ENCODE results near the gene OST4. TPM values are rescaled to one million over a fixed set of nuclear protein-coding genes. Genes with fewer than 3 reads are reported as not detected.

OST4 gene
- total and polyA plus RNA-seq, 10 of the 15 experiments (the other 5 are each of a cell fraction or from before 2014, with no cell fraction given) = 270 to 1,543 (median 523) TPM

DNA sequence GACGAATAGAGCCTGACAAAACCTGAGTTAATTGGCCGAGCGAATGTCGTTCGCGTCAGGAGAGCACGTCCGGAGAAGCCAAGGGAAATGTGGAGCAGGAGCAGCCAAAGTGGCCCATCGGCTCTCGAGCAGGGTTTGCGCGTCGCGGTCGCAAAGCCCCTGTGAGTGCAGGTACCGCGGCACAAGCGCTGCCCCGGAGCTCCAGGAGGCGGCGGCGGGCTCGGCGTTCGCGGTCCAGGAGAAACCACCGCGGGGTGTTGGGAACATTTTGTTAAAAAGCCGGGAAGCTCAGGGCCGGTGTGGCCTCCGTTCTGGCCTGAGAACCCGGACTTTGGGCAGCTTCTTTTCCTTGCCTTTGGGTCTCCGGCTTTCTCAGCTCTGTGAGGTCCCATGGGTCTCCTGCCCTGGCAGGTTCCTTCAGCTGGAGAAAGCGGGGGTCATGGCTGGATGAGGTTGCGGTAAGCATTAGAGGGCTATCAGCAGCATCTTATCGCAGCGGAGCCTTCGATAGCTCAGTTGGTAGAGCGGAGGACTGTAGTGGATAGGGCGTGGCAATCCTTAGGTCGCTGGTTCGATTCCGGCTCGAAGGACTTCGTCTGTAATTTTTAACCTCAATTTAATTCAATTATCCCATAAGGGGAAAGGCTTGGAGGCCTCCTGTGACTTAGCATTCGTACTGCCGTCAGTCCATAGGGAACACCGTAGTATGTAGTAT, 21.0 kb downstream of the OST4 start (continued):
- TF ChIP-seq NFYA (IDR thresholded peaks at IDR 0.05; ENCODE audit: borderline replicate concordance, low read depth, low read length) = no peak
- TF ChIP-seq, protein P1, sequence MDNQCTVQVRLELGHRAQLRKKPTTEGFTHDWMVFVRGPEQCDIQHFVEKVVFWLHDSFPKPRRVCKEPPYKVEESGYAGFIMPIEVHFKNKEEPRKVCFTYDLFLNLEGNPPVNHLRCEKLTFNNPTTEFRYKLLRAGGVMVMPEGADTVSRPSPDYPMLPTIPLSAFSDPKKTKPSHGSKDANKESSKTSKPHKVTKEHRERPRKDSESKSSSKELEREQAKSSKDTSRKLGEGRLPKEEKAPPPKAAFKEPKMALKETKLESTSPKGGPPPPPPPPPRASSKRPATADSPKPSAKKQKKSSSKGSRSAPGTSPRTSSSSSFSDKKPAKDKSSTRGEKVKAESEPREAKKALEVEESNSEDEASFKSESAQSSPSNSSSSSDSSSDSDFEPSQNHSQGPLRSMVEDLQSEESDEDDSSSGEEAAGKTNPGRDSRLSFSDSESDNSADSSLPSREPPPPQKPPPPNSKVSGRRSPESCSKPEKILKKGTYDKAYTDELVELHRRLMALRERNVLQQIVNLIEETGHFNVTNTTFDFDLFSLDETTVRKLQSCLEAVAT (IDR thresholded peaks at IDR 0.05) = no peak; the same call in 1 of the 2 replicates
- no peak for TF ChIP-seq NR2C1 (IDR thresholded peaks at IDR 0.05)
- TF ChIP-seq NFXL1 (IDR thresholded peaks at IDR 0.05; ENCODE audit: borderline replicate concordance) = no peak
- 0 out of 2 replicates have a peak, but pooled peaks have one; percentile 14 for TF ChIP-seq TAF1 (IDR thresholded peaks at IDR 0.05; ENCODE audit: borderline replicate concordance, low read depth, low read length)
- no peak for TF ChIP-seq SMAD1 (IDR thresholded peaks at IDR 0.05; ENCODE audit: low read depth, partially characterized antibody)
- no peak for TF ChIP-seq TCF12 (IDR thresholded peaks at IDR 0.05; ENCODE audit: low read depth, low read length)
- no peak for TF ChIP-seq MTA2 (IDR thresholded peaks at IDR 0.05; ENCODE audit: low read depth)
- peak; percentile 95 for TF ChIP-seq ZSCAN29 (IDR thresholded peaks at IDR 0.05)
- TF ChIP-seq KAT2A (conservative IDR thresholded peaks at IDR 0.05; ENCODE audit: control insufficient read depth, low read depth, low read length) = no peak
- TF ChIP-seq STAT3 (IDR thresholded peaks at IDR 0.05; ENCODE audit: low read depth, low read length) = no peak
- TF ChIP-seq IRF4 (IDR thresholded peaks at IDR 0.05; ENCODE audit: low read depth, low read length) = 0 out of 2 replicates have a peak, but pooled peaks have one; percentile 11
- TF ChIP-seq ZNF622 (IDR thresholded peaks at IDR 0.05) = no peak
- no peak for TF ChIP-seq NFYB (IDR thresholded peaks at IDR 0.05; ENCODE audit: insufficient read depth, low read depth, low read length)
- no peak for TF ChIP-seq NR2C2 (IDR thresholded peaks at IDR 0.05; ENCODE audit: borderline replicate concordance, control insufficient read depth, insufficient read length, low read depth)
- TF ChIP-seq, protein P2, sequence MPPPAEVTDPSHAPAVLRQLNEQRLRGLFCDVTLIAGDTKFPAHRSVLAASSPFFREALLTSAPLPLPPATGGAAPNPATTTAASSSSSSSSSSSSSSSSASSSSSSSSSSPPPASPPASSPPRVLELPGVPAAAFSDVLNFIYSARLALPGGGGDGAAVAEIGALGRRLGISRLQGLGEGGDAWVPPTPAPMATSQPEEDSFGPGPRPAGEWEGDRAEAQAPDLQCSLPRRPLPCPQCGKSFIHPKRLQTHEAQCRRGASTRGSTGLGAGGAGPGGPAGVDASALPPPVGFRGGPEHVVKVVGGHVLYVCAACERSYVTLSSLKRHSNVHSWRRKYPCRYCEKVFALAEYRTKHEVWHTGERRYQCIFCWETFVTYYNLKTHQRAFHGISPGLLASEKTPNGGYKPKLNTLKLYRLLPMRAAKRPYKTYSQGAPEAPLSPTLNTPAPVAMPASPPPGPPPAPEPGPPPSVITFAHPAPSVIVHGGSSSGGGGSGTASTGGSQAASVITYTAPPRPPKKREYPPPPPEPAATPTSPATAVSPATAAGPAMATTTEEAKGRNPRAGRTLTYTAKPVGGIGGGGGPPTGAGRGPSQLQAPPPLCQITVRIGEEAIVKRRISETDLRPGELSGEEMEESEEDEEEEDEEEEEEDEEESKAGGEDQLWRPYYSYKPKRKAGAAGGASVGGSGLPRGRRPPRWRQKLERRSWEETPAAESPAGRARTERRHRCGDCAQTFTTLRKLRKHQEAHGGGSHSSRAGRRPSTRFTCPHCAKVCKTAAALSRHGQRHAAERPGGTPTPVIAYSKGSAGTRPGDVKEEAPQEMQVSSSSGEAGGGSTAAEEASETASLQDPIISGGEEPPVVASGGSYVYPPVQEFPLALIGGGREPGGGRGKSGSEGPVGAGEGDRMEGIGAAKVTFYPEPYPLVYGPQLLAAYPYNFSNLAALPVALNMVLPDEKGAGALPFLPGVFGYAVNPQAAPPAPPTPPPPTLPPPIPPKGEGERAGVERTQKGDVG (CRISPR knock-in tag; IDR thresholded peaks at IDR 0.05) = no peak
- TF ChIP-seq ZNF274 (IDR thresholded peaks at IDR 0.05; ENCODE audit: insufficient read depth, insufficient read length) = no peak
- no peak for TF ChIP-seq SUPT20H (IDR thresholded peaks at IDR 0.05; ENCODE audit: borderline replicate concordance, control insufficient read depth, low read depth, low read length)
- no peak for TF ChIP-seq PML (IDR thresholded peaks at IDR 0.05; ENCODE audit: low read length)
- no peak for TF ChIP-seq YBX1 (IDR thresholded peaks at IDR 0.05)
- TF ChIP-seq, protein P3, sequence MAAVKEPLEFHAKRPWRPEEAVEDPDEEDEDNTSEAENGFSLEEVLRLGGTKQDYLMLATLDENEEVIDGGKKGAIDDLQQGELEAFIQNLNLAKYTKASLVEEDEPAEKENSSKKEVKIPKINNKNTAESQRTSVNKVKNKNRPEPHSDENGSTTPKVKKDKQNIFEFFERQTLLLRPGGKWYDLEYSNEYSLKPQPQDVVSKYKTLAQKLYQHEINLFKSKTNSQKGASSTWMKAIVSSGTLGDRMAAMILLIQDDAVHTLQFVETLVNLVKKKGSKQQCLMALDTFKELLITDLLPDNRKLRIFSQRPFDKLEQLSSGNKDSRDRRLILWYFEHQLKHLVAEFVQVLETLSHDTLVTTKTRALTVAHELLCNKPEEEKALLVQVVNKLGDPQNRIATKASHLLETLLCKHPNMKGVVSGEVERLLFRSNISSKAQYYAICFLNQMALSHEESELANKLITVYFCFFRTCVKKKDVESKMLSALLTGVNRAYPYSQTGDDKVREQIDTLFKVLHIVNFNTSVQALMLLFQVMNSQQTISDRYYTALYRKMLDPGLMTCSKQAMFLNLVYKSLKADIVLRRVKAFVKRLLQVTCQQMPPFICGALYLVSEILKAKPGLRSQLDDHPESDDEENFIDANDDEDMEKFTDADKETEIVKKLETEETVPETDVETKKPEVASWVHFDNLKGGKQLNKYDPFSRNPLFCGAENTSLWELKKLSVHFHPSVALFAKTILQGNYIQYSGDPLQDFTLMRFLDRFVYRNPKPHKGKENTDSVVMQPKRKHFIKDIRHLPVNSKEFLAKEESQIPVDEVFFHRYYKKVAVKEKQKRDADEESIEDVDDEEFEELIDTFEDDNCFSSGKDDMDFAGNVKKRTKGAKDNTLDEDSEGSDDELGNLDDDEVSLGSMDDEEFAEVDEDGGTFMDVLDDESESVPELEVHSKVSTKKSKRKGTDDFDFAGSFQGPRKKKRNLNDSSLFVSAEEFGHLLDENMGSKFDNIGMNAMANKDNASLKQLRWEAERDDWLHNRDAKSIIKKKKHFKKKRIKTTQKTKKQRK (IDR thresholded peaks at IDR 0.05; ENCODE audit: low read depth, low read length) = no peak
- no peak for TF ChIP-seq SMC3 (IDR thresholded peaks at IDR 0.05; ENCODE audit: borderline replicate concordance, low read length)
